ENCODE results near the gene FAM83G. TPM values are rescaled to one million over a fixed set of nuclear protein-coding genes. Genes with fewer than 3 reads are reported as not detected.

Gene FAM83G
- total RNA-seq, 1 donor from 2014 or later, result 5.8 TPM

DNA sequence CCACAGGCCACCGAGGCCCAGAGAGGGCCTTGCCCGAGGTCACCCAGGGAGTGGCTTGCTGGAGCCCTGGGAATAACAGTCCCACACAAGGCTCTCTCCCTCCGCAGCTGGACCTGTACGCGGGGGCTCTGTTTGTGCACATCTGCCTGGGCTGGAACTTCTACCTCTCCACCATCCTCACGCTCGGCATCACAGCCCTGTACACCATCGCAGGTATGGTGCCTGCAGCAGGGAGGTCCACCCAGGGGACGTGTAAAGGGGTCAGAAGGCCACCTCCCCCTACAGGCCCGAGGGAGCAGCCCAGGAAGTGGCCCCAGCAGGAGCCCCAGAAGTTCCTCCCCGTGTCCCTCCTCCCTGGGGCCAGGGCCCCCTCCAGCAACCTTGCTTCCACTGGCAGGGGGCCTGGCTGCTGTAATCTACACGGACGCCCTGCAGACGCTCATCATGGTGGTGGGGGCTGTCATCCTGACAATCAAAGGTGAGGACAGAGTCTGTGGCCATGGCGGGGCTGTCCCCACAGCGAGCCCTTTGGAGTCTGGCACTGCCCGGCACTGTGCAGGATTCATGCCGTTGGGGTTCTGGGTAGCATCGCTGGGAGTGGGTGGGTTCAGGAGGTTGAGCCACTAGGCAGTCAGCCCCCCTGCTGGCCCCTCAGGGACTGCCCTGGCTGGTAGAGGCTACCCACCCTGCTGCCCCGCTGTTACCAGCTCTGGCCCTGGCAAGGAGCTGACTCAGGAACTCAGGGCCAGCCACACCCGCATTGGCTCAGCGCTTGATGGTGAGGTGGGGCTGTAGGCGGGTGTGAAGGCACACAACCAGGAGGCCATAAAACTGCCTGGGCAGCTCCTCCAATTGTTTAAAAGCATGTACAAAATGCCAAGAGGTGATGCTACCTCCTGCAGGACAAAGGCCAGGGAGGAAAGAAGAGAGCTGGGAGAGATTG lies 35.3 kb downstream of the FAM83G start:
- H3K4me1 ChIP-seq, result peaks cover 18% of the 10 kb centered on the region
- no peaks in the 10 kb centered on the region for H3K36me3 ChIP-seq
- H3K9me3 ChIP-seq, result no peaks in the 10 kb centered on the region
- H3K4me3 ChIP-seq, result no peak overlapping the region
- DNase-seq, result no peak
- peak overlapping the region; percentile 49 for H3K27ac ChIP-seq
- peak; percentile 29 to 36 for ATAC-seq
- intact Hi-C loops (cut with DNase I), result no loop called here
- TF ChIP-seq, protein P1, sequence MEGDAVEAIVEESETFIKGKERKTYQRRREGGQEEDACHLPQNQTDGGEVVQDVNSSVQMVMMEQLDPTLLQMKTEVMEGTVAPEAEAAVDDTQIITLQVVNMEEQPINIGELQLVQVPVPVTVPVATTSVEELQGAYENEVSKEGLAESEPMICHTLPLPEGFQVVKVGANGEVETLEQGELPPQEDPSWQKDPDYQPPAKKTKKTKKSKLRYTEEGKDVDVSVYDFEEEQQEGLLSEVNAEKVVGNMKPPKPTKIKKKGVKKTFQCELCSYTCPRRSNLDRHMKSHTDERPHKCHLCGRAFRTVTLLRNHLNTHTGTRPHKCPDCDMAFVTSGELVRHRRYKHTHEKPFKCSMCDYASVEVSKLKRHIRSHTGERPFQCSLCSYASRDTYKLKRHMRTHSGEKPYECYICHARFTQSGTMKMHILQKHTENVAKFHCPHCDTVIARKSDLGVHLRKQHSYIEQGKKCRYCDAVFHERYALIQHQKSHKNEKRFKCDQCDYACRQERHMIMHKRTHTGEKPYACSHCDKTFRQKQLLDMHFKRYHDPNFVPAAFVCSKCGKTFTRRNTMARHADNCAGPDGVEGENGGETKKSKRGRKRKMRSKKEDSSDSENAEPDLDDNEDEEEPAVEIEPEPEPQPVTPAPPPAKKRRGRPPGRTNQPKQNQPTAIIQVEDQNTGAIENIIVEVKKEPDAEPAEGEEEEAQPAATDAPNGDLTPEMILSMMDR (IDR thresholded peaks at IDR 0.05), result no peak
- H3K27me3 ChIP-seq (ENCODE audit: low read depth), result no peaks in the 10 kb centered on the region

DNA sequence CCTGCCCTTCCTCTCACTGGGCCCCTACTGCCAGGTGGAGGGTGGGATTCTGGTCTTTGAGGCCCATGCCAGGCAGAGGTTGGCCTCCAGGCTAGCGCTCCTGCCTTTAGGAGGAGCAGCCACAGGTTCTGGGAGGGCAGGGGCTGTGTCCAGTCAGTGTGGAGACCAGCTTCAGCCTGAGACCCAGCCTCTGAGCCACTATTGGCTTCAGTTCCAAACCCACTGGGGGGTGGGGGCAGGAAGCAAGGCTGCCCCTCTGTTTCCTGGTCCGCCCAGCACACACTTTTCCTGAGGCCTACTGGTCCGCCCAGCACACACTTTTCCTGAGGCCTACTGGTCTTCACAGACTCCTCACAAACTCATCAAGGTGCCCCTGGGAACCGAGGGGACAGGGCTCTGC lies 36.2 kb downstream of the FAM83G start:
- peaks cover 18% of the 10 kb centered on the region for H3K4me1 ChIP-seq
- H3K27me3 ChIP-seq (ENCODE audit: low read depth), result no peaks in the 10 kb centered on the region
- H3K9me3 ChIP-seq, result no peaks in the 10 kb centered on the region
- no peak overlapping the region for H3K4me3 ChIP-seq
- intact Hi-C loops (cut with DNase I), result no loop called here
- H3K27ac ChIP-seq, result peak overlapping the region; percentile 49
- no peak for DNase-seq
- no peak for ATAC-seq
- no peaks in the 10 kb centered on the region for H3K36me3 ChIP-seq
- TF ChIP-seq, protein P1 (IDR thresholded peaks at IDR 0.05), result no peak

DNA sequence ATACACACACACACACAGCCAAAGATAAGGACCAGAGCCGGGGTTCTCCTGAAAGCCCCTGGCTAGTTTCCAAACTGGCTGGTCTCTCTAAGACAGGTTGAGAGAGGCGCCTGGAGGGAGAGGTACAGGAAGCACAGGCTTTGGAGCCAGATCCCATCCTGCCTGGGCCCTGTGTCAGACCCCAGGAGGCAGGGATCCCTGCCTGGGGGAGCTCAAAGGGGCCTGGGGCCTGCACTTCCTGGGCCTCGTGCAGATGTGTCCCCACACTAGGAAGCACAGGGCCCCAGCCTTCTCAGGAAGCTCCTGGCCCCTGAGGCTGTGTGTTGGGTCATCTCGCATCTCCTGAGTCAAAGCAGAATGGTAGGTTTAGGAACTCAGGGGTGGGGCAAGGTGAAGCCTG lies 36.6 kb downstream of the FAM83G start:
- Histone ChIP-seq H3K27ac (no peak overlapping the region), H3K4me3 (no peak overlapping the region), H3K4me1 (peaks cover 18% of the 10 kb centered on the region), H3K36me3 (no peaks in the 10 kb centered on the region), H3K9me3 (no peaks in the 10 kb centered on the region), H3K27me3 (ENCODE audit: low read depth) (no peaks in the 10 kb centered on the region)
- peak in 1 of 2 donors; percentile 29 for ATAC-seq
- intact Hi-C loops (cut with DNase I), result no loop called here
- no peak for DNase-seq
- TF ChIP-seq, protein P1 (IDR thresholded peaks at IDR 0.05), result no peak

DNA sequence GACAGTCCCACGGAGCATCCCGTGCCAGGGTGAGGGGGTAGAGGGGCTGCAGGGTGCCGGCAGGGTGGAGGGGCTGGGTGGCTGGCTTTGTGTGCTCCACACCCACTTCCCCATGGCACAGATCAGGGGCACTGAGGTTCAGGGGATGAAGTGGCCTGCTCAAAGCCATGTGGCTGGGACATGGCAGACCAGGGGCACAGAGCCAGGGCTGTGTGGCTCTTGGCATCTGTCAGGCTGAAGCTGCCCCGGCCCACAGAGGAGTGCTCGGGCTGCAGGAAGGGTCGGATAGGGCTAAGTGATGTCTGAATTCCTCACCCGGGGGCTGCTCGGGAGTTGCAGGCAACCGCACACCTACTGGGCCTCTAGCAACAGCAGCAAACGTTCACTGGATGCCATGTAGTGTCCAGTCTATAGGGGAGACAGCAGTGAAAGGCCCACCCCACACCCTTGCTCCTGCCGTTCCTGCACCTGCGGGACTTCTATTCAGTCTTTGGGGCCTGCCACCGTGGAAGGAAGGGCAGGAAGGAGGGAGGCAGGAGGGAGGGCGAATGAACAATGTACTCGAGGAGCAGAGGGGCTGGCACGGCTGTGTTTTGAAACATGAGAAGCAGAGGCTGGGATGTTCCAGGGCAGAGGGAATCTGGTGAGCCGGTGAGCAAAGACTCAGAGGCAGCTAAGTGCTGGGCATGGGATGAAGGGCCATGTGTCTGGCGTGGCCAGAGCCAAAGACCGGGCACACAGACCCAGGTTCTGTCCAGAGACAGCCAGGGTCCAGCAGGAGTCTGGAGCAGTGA lies 37.5 kb downstream of the FAM83G start:
- Histone ChIP-seq H3K27ac (no peak overlapping the region), H3K4me1 (peaks cover 18% of the 10 kb centered on the region), H3K27me3 (ENCODE audit: low read depth) (no peaks in the 10 kb centered on the region), H3K4me3 (no peak overlapping the region), H3K36me3 (no peaks in the 10 kb centered on the region), H3K9me3 (no peaks in the 10 kb centered on the region)
- intact Hi-C loops (cut with DNase I), result no loop called here
- DNase-seq (no peak), ATAC-seq (no peak)
- TF ChIP-seq, protein P1 (IDR thresholded peaks at IDR 0.05), result no peak

DNA sequence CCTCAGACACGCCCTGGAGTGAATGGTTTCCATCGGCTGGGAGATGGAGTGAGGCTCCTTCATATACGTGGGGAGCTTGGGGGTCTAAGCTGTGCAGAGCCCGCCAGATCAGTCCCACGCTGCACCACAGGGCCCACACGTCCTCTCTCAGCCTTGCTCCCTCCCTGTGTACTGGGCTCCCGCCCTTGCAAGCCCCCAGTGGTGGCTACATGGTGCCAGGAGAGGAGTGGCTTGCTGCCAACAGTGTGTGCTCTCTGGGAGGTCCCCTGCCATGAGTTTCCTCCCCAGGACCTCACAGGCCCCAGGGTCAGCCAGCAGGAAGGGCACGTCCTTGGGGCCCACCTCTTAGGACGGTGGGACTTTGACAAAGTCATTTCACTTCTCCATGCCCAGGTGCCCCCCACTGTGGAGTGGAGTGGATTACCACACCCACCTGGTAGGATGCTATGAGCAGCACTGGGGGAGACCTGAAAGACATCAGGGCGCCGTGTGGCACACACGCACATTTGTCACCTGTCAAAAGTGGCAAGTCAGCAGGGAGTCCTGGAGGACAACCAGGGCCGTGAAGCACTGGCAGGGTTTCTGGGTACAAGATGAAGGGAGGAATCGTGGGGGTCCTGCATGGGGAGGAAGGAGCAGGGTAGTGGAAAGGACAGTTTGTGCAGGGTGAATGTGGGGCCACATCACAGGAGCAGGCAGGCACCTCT lies 38.9 kb downstream of the FAM83G start:
- intact Hi-C loops (cut with DNase I), result no loop called here
- Histone ChIP-seq H3K4me1 (peaks cover 24% of the 10 kb centered on the region), H3K27ac (no peak overlapping the region), H3K36me3 (no peaks in the 10 kb centered on the region), H3K27me3 (ENCODE audit: low read depth) (no peaks in the 10 kb centered on the region), H3K4me3 (no peak overlapping the region), H3K9me3 (no peaks in the 10 kb centered on the region)
- no peak for ATAC-seq
- TF ChIP-seq, protein P1 (IDR thresholded peaks at IDR 0.05), result no peak
- DNase-seq, result no peak

All from lower lobe of right lung (tissue), 2 donors.